TTC549 (cell line): ENCODE data around the gene SIDT2.
"Not testable (repeated sequence)": the region's sequence is repeated elsewhere in the genome, so short reads cannot be mapped to it uniquely, and the experiment has no call there.

Experiments
- FAIRE-seq: peaks from 2 replicates; lab custom pipeline; 2012; peaks lifted over from hg19 to GRCh38; lab: Jason Lieb, UNC

Gene SIDT2

GRCh38 chr11:117172724-117173421 lies 5.7 kb upstream of the SIDT2 start:
- no peak for FAIRE-seq

GRCh38 chr11:117175104-117175503 lies 3.4 kb upstream of the SIDT2 start:
- FAIRE-seq: no peak

GRCh38 chr11:117175781-117176180 lies 2.8 kb upstream of the SIDT2 start:
- FAIRE-seq: no peak

- FAIRE-seq: no peak
Measured at GRCh38 chr11:117176186-117176585, 2.4 kb upstream of the SIDT2 start.

GRCh38 chr11:117177534-117178209 lies 871 bp upstream of the SIDT2 start:
- FAIRE-seq: no peak

- FAIRE-seq: no peak
Measured at GRCh38 chr11:117179048-117179999, 781 bp downstream of the SIDT2 start.

- FAIRE-seq: no peak
Measured at GRCh38 chr11:117180020-117180419, 1.5 kb downstream of the SIDT2 start.

- FAIRE-seq: no peak
Measured at GRCh38 chr11:117180661-117181585, 2.4 kb downstream of the SIDT2 start.

GRCh38 chr11:117181586-117182550 lies 3.3 kb downstream of the SIDT2 start:
- no peak for FAIRE-seq

GRCh38 chr11:117182551-117182935 lies 4.0 kb downstream of the SIDT2 start:
- FAIRE-seq: no peak

GRCh38 chr11:117183178-117183577 lies 4.6 kb downstream of the SIDT2 start:
- not testable (repeated sequence) for FAIRE-seq

GRCh38 chr11:117183724-117184349 lies 5.3 kb downstream of the SIDT2 start:
- no peak for FAIRE-seq

- FAIRE-seq: no peak
Measured at GRCh38 chr11:117185736-117186430, 7.3 kb downstream of the SIDT2 start.

- no peak for FAIRE-seq
Measured at GRCh38 chr11:117186431-117186761, 7.9 kb downstream of the SIDT2 start.

- FAIRE-seq: no peak
Measured at GRCh38 chr11:117187007-117187406, 8.5 kb downstream of the SIDT2 start.

- no peak for FAIRE-seq
Measured at GRCh38 chr11:117187428-117187798, 8.9 kb downstream of the SIDT2 start.

- FAIRE-seq: no peak
Measured at GRCh38 chr11:117187799-117188481, 9.4 kb downstream of the SIDT2 start.

- no peak for FAIRE-seq
Measured at GRCh38 chr11:117188620-117189081, 10.1 kb downstream of the SIDT2 start.
